Measurements from ENCODE around the gene BCAS3.
"Not testable (repeated sequence)": the region's sequence is repeated elsewhere in the genome, so short reads cannot be mapped to it uniquely, and the experiment has no call there.

BCAS3 gene

GRCh38 chr17:61017317-61018006, 339.8 kb downstream of the BCAS3 start:
- no peak for DNase-seq

GRCh38 chr17:61018938-61019337, 341.3 kb downstream of the BCAS3 start:
- DNase-seq = no peak

- DNase-seq = no peak
These were observed 346.3 kb downstream of the BCAS3 start for GRCh38 chr17:61023996-61024395.

GRCh38 chr17:61026818-61027217, 349.2 kb downstream of the BCAS3 start:
- DNase-seq = no peak

- DNase-seq = no peak
These were observed 351.5 kb downstream of the BCAS3 start for GRCh38 chr17:61029181-61029580.

- DNase-seq = no peak
These were observed 363.0 kb downstream of the BCAS3 start for GRCh38 chr17:61040666-61041065.

GRCh38 chr17:61042348-61042747, 364.7 kb downstream of the BCAS3 start:
- DNase-seq = not testable (repeated sequence)

GRCh38 chr17:61047515-61047914, 369.9 kb downstream of the BCAS3 start:
- no peak for DNase-seq

GRCh38 chr17:61048376-61049106, 370.9 kb downstream of the BCAS3 start:
- no peak for DNase-seq

GRCh38 chr17:61053469-61053868, 375.8 kb downstream of the BCAS3 start:
- no peak for DNase-seq

GRCh38 chr17:61054436-61054835, 376.8 kb downstream of the BCAS3 start:
- no peak for DNase-seq

- no peak for DNase-seq
These were observed 379.6 kb downstream of the BCAS3 start for GRCh38 chr17:61057257-61057656.

GRCh38 chr17:61058066-61058465, 380.4 kb downstream of the BCAS3 start:
- no peak for DNase-seq

GRCh38 chr17:61063528-61063927, 385.9 kb downstream of the BCAS3 start:
- DNase-seq = no peak

GRCh38 chr17:61064087-61064951, 386.7 kb downstream of the BCAS3 start:
- no peak for DNase-seq

GRCh38 chr17:61065263-61065773, 387.7 kb downstream of the BCAS3 start:
- DNase-seq = no peak

- DNase-seq = no peak
These were observed 388.4 kb downstream of the BCAS3 start for GRCh38 chr17:61066062-61066461.

GRCh38 chr17:61070649-61071048, 393.0 kb downstream of the BCAS3 start:
- DNase-seq = no peak

GRCh38 chr17:61072648-61073047, 395.0 kb downstream of the BCAS3 start:
- no peak for DNase-seq

- no peak for DNase-seq
These were observed 395.5 kb downstream of the BCAS3 start for GRCh38 chr17:61073131-61073530.

- DNase-seq = no peak
These were observed 396.3 kb downstream of the BCAS3 start for GRCh38 chr17:61073799-61074513.

- no peak for DNase-seq
These were observed 398.3 kb downstream of the BCAS3 start for GRCh38 chr17:61075988-61076387.

- no peak for DNase-seq
These were observed 399.0 kb downstream of the BCAS3 start for GRCh38 chr17:61076621-61077031.

All from CD4-positive, alpha-beta T cell treated with Interleukin-4 for 4 hours (primary cell).